ENCODE results near the gene NR1D1.

Gene NR1D1

DNA sequence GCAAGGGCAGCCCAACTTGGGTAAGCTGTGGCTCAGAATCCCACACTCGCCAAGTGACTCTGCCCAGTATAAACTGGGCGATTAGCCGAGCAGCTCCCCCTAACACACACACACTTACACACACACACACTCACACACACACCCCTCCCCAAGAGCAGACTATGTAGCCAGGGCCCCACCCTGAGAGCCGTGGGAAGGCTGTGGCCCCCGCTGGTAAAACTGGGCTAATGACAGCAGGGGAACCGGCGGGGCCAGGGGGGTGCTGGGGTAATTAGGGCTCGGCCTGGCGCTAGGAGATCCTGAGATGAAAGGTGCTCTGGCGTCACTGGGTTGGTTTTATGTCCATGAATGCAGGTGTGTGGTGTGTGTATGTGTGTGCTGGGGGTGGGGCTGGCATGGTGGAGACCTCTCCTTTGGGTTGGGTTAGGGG lies 38.8 kb downstream of the NR1D1 start:
- Histone ChIP-seq H3K4me3 (ENCODE audit: low read length) (no peak overlapping the region; the same call in 1 of the 2 replicates), H4K20me1 (ENCODE audit: control insufficient read depth, insufficient read depth, low read depth, low read length) (no peaks in the 10 kb centered on the region), H3K36me3 (ENCODE audit: control insufficient read depth, low read length) (no peaks in the 10 kb centered on the region), H3F3A (ENCODE audit: control insufficient read depth, insufficient read depth) (no peaks in the 10 kb centered on the region), H3K79me2 (ENCODE audit: control insufficient read depth, low read length) (no peaks in the 10 kb centered on the region), H3K9me3 (ENCODE audit: control insufficient read depth, insufficient read depth, low read length) (no peaks in the 10 kb centered on the region), H3K27ac (ENCODE audit: low read depth, low read length) (no peak overlapping the region), H3K4me1 (ENCODE audit: control insufficient read depth, low read length) (peaks cover 31% of the 10 kb centered on the region), H3K9me2 (replicated peaks; ENCODE audit: control insufficient read depth, low read length) (no peaks in the 10 kb centered on the region), H3K4me2 (ENCODE audit: low read length) (peak overlapping the region; percentile 75), H3K27me3 (ENCODE audit: control insufficient read depth, low read length) (peaks cover 54% of the 10 kb centered on the region)
- TF ChIP-seq, protein P1, sequence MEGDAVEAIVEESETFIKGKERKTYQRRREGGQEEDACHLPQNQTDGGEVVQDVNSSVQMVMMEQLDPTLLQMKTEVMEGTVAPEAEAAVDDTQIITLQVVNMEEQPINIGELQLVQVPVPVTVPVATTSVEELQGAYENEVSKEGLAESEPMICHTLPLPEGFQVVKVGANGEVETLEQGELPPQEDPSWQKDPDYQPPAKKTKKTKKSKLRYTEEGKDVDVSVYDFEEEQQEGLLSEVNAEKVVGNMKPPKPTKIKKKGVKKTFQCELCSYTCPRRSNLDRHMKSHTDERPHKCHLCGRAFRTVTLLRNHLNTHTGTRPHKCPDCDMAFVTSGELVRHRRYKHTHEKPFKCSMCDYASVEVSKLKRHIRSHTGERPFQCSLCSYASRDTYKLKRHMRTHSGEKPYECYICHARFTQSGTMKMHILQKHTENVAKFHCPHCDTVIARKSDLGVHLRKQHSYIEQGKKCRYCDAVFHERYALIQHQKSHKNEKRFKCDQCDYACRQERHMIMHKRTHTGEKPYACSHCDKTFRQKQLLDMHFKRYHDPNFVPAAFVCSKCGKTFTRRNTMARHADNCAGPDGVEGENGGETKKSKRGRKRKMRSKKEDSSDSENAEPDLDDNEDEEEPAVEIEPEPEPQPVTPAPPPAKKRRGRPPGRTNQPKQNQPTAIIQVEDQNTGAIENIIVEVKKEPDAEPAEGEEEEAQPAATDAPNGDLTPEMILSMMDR (IDR thresholded peaks at IDR 0.05; ENCODE audit: low read depth, low read length, poor library complexity, severe bottlenecking) = no peak
- TF ChIP-seq EZH2phosphoT487 (IDR thresholded peaks at IDR 0.05; ENCODE audit: borderline replicate concordance, low read length) = no peak

DNA sequence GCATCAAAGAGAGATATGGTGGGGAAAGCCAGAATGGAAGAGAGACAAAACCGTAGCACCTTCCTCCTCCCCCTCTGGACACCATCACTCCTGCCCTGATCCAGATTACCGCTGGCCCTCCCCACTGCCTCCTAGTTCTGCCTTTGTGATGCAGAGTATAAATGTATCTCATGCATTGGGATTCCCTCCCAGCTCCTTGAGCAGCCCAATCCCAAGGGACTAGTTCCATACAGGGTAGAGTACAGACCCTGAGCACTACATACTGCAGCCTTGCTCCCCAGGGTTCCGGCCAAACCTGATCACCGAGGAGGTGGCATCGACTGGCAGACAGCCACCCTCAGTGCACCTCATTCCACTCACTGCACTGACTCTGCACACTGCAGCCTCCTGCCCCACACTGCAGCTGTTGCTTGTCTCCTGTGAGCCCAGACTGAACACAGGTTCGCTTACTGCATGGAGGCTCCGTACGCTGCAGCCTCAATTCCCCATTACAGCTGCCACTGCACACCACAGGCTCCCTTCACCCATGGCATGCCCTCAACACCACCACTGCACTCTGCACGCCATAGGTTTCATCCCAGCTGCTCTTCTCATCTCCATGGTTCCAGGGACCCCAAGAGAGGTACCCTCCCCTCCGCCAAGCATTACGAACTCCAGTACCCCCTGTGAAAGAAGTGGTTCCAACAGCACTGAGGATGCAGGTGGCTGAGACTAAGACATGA lies 39.3 kb downstream of the NR1D1 start:
- no peaks in the 10 kb centered on the region for H4K20me1 ChIP-seq (ENCODE audit: control insufficient read depth, insufficient read depth, low read depth, low read length)
- no peaks in the 10 kb centered on the region for H3K36me3 ChIP-seq (ENCODE audit: control insufficient read depth, low read length)
- H3K4me3 ChIP-seq (ENCODE audit: low read length) = no peak overlapping the region
- TF ChIP-seq, protein P1 (IDR thresholded peaks at IDR 0.05; ENCODE audit: low read depth, low read length, poor library complexity, severe bottlenecking) = no peak
- TF ChIP-seq EZH2phosphoT487 (IDR thresholded peaks at IDR 0.05; ENCODE audit: borderline replicate concordance, low read length) = no peak
- peaks cover 31% of the 10 kb centered on the region for H3K4me1 ChIP-seq (ENCODE audit: control insufficient read depth, low read length)
- H3K27ac ChIP-seq (ENCODE audit: low read depth, low read length) = no peak overlapping the region
- H3K79me2 ChIP-seq (ENCODE audit: control insufficient read depth, low read length) = no peaks in the 10 kb centered on the region
- H3K4me2 ChIP-seq (ENCODE audit: low read length) = no peak overlapping the region
- H3K27me3 ChIP-seq (ENCODE audit: control insufficient read depth, low read length) = peaks cover 58% of the 10 kb centered on the region
- no peaks in the 10 kb centered on the region for H3F3A ChIP-seq (ENCODE audit: control insufficient read depth, insufficient read depth)
- no peaks in the 10 kb centered on the region for H3K9me2 ChIP-seq (replicated peaks; ENCODE audit: control insufficient read depth, low read length)
- no peaks in the 10 kb centered on the region for H3K9me3 ChIP-seq (ENCODE audit: control insufficient read depth, insufficient read depth, low read length)

DNA sequence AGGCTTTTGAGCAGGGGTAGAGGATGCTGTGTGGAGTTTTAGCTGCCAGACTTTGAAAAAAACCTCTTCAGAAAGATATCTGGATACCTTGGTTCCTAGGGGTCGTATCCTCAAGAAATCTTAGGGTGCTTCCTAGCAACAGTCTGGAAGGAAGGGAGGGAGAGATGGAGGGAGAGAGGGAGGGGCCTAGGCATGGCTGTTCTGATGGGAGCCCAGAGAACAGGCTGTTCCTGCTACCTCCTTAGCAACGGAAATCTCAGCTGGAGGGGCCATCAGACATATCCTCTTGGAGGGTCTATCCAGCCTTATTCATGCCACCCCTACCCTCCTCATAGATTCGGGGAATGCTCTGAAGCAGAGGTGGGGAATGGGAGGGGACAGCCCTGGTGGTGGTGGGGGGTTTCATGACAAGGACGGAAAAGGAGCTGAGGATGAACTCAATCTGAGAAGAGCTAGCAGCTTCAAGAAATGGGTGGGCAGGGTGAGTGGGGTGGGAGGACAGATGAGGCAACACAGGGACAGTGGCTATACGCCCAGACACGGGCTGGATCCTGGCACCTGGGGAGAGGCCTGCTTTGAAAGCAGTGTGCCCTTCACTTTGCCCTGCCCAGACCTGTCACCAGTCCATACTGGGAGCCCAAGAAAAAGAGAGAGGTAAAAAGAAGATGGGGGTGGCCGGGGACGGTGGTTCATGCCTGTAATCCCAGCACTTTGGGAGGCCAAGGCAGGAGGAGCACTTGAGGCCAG lies 40.5 kb downstream of the NR1D1 start:
- no peak overlapping the region for H3K4me3 ChIP-seq (ENCODE audit: low read length)
- no peaks in the 10 kb centered on the region for H3K9me3 ChIP-seq (ENCODE audit: control insufficient read depth, insufficient read depth, low read length)
- H3K4me1 ChIP-seq (ENCODE audit: control insufficient read depth, low read length) = peaks cover 26% of the 10 kb centered on the region
- H3K79me2 ChIP-seq (ENCODE audit: control insufficient read depth, low read length) = no peaks in the 10 kb centered on the region
- H4K20me1 ChIP-seq (ENCODE audit: control insufficient read depth, insufficient read depth, low read depth, low read length) = no peaks in the 10 kb centered on the region
- H3K27me3 ChIP-seq (ENCODE audit: control insufficient read depth, low read length) = peaks cover 58% of the 10 kb centered on the region
- H3K27ac ChIP-seq (ENCODE audit: low read depth, low read length) = no peak overlapping the region
- H3F3A ChIP-seq (ENCODE audit: control insufficient read depth, insufficient read depth) = no peaks in the 10 kb centered on the region
- no peak overlapping the region for H3K4me2 ChIP-seq (ENCODE audit: low read length)
- H3K36me3 ChIP-seq (ENCODE audit: control insufficient read depth, low read length) = no peaks in the 10 kb centered on the region
- TF ChIP-seq, protein P1 (IDR thresholded peaks at IDR 0.05; ENCODE audit: low read depth, low read length, poor library complexity, severe bottlenecking) = no peak
- TF ChIP-seq EZH2phosphoT487 (IDR thresholded peaks at IDR 0.05; ENCODE audit: borderline replicate concordance, low read length) = no peak
- no peaks in the 10 kb centered on the region for H3K9me2 ChIP-seq (replicated peaks; ENCODE audit: control insufficient read depth, low read length)

Data from DOHH2 (cell line).